KG1 (cell line): ENCODE measurements around the gene CLDN6.

Experiments used
- DNase-seq: peaks from one replicate; lab custom pipeline; 2025; lab: John Stamatoyannopoulos, UW

Gene CLDN6

GRCh38 chr16:2987286-2987685, 30.7 kb downstream of the CLDN6 start:
- DNase-seq = no peak

DNA sequence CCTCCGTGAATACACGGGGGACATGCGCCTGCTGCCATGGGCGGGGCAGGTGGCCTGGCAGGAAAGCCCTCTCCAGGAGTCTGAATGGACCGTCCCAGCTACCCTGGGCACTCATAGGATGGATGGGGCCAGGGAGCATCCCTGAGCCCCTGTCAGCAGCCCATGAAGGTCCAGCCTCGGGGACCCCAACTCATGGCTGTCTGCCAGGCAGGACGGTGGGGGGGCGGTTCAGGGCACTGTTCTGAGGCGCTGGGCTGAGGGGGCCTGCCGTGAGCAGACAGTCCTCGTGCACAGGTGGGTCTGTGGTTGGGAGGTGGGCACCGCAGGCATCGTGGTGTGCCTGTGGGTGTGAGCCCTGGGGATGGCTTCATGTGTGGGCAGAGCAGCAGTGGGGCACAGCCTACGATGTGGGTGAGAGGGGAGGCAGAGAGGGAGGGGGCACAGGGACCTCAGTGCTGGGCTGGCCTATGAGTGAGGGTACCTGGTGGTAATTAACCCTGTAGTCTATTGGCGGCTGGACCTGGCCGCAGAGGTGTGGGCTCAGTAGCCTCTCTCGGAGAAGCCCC, 31.3 kb downstream of the CLDN6 start:
- DNase-seq = no peak

DNA sequence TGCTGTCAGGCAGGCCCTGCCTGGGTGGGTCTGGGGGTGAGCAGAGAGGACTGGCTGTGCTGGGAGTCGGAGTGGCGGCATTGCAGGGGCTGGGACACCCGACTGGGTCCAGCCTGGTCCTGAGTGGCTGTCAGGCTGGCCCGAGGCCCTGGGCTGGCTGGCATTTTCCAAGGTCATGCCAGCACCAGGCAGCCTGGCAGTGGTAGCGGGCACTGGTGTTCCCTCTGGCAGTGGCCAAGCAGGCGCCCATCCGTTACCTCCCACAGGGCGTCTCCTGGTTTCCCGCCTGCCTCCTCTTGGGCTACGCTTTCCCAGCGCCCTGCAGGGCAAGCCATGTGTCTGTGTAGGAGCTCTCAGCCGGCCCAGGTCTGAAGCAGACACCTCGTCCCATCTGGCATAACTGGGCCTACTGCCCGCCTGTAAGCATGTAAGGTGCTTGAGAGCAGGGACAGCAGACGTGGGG, 32.1 kb downstream of the CLDN6 start:
- DNase-seq = no peak

- DNase-seq = no peak
Observed at GRCh38 chr16:2985462-2985861, 32.5 kb downstream of the CLDN6 start.

DNA sequence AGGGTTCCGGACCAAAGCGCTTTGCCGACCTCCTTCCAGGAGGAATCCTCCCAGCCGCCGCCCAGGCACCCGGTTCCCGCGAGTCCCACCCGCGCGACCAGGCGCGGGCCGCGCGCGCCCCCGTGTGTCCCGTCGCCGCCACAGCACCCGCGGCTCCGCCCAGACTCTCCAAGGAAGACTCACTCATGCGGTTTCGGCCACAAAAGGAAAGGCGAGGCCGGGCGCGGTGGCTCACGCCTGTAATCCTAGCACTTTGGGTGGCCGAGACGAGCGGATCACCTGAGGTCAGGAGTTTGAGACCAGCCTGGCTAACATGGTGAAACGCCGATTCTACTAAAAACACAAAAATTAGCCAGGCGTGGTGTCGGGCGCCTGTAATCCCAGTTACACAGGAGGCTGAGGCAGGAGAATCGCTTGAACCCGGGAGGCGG, 34.3 kb downstream of the CLDN6 start:
- peak; percentile 24 for DNase-seq

GRCh38 chr16:2982402-2982801, 35.6 kb downstream of the CLDN6 start:
- no peak for DNase-seq

DNA sequence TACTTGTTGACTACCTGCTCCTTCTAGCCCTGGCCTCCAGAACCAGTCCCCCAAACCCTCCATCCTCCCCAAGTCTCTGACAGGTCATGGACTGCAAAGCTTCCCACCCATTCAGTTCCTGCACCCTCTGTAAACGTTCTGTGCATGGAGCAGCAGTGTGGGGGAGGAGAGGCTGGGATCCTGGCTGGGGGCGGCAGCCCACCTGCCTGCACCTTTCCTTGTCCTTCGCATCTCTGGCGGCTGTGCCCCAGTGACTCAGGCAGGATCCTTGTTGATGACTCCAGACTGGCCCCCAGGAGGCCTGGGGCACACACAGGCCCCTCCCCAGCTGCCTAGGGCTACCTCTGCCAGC, 36.1 kb downstream of the CLDN6 start:
- no peak for DNase-seq

GRCh38 chr16:2981177-2981898, 36.6 kb downstream of the CLDN6 start:
- no peak for DNase-seq

DNA sequence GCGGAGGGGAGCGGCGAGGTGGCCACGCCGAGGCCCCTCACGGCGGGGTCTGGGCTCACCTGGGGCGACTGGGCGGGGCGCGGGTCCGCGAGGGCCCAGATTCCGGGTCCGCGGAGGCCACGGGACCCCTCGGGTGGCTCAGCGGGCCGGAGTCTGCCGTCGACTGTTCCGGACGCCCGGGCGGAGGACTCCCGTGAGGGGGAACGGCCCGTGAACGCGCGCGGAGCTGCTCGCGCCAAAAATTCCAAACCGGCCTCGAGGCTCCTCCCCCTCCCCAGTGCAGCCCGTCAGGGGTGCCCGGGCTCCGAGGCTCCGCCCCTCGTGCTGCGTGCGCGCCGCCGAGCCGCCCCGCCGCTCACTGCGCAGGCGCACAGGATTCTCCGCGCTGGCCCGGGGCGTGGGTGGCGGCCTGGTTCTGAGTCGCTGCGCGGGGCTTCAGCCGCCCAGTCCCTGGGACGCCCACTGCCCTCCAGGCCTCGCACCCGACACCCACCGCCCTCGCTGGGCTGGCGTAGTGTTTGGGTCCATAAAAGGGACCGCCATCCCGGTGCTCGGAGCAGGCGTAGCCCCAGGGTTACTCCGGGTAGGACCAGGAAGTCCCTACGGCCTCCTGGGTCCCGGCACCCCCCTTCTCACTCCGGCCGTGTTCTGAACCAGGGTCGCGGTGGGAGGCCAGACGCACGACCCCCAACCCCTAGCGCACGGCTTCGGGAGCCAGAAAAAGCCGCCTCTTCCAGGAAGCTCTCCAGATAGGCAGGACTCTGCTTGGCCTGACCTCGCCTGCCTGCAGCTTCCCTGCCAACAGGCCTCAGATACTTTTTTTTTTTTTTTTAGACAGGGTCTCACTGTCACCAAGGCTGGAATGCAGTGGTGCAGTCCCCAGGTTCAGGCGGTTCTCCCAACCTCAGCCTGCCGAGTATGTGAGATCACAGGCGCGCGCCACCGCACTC, 37.5 kb downstream of the CLDN6 start, which contains the start of gene PKMYT1:
TSS of gene PKMYT1 (minus strand) at position 220 of the 950 bp plus-strand sequence. CDS start 789 bp downstream, outside the sequence.
- DNase-seq = peak; percentile 86

GRCh38 chr16:2979669-2980226, 38.2 kb downstream of the CLDN6 start:
- DNase-seq = no peak

DNA sequence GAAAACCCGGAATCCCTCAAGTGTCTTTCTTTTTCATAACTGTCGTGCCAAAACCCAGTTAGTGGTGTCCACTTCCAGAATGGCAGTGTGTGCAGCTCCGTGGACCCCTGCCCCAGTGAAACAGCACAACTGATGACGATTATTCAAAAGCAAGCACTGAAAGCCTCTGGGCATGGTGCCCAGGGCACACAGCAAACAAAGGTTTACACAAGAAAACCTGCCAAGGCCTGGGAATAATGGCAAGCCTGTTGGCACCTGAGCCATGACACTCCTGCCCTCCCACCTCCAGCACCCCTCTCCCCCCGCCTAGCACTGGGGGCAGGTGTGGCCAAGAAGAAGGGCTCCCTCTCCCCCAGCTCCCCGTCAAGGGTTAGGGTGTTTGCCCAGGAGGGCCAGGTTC, 40.5 kb downstream of the CLDN6 start:
- no peak for DNase-seq

- no peak for DNase-seq
Observed at GRCh38 chr16:2976673-2977072, 41.3 kb downstream of the CLDN6 start.

- no peak for DNase-seq
Observed at GRCh38 chr16:2976201-2976600, 41.8 kb downstream of the CLDN6 start.

DNA sequence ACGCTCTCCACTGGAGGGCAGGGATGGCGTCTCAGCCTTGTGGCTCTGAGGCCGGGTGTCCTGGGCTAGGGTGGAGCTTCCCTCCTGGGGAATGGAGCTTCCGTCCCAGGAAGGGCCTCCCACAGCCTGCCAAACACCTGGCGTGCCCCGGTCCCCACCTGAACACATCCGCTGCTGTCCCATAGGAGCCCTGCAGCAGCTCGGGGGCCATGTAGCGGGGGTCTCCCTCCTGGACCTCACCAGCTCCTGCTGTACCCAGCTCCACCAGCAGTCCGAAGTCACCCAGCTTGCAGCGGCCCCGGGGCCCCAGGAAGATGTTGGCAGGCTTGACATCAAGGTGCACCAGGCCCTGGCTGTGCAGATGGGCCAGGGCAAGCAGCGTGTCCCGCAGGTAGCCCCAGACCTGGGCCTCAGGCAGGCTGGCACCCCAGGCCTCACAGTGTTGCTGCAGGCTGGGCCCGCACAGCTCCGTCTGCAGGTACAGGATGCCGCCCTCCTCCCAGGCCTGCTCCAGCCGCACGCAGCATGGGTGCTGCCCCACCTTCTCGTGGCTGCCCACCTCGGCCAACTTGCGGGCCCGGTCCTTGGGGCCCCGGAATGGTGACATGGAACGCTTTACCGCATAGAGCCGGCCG, 42.7 kb downstream of the CLDN6 start:
- no peak for DNase-seq

DNA sequence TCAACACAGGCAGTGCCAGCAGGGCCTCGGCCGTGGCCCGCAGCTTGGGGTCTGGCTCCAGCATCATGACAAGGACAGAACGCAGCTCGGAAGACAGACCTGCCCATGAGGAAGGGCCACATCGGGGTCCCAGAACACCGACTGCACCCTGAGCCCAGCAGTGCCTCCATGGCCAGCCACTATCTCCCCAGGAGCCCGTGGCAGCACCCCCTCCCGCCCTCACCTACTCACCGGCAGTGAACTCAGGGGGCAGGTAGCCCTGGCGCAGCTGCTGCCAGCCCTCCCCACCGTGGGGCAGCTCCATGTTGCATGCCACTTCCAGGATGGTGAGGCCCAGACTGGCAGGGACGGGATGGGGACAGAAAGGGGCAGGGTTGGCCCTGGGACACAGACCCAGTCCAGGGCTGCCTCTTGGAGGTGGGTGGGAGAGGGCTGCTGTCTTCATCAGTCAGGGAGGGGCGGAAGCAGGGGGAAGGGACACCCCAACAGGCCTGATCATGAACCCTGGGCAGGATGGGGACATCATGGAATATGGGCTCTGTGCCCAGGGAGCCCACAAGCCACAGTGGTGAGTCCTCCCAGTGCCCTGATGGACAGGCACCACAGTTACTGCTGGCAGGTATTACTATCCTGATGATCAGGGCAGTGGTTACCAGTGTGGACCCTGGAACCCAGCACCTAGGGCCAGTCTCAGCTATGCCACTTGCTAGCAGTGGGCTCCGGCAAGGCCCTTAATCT, 43.5 kb downstream of the CLDN6 start:
- DNase-seq = no peak

- no peak for DNase-seq
Observed at GRCh38 chr16:2973605-2974318, 44.2 kb downstream of the CLDN6 start.

GRCh38 chr16:2973093-2973492, 44.9 kb downstream of the CLDN6 start:
- DNase-seq = no peak

DNA sequence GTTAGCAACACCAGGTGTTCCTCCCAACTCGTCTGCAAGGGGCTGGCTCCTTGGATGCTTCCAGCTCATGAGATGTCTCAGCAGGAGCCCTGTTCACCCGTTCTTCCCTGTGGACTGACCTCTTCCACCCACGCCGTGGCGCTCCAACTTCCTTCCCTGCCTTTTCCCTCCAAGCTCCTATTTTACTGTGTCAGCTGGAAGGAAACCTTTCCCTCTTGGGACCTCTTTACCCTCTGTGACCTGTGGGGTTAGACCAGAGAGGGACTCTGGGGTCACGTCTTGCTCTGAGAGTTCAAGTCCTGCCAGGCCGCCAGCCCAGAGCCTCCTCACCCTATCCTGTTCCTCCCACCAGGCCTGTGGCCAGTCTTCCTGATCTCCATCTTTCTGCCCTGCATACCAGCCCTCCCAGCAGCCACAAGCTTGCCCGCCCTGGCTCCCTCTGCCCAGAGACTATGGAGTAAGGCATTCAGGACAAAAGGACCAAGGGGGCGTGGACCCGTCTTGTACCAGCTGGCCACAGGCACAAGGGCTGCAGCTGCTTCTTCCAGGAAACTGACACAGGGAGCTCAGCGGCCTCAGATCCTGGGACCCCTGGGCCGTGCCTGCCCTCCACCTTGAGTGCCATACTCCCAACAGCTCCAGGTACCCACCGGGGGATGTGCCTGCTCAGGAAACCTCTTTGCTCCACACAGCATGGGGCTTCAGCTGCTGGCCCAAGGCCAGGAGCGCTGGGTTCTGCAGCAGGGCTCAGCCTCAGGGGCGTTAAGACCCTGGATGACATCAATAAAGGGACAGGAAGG, 45.8 kb downstream of the CLDN6 start:
- no peak for DNase-seq

DNA sequence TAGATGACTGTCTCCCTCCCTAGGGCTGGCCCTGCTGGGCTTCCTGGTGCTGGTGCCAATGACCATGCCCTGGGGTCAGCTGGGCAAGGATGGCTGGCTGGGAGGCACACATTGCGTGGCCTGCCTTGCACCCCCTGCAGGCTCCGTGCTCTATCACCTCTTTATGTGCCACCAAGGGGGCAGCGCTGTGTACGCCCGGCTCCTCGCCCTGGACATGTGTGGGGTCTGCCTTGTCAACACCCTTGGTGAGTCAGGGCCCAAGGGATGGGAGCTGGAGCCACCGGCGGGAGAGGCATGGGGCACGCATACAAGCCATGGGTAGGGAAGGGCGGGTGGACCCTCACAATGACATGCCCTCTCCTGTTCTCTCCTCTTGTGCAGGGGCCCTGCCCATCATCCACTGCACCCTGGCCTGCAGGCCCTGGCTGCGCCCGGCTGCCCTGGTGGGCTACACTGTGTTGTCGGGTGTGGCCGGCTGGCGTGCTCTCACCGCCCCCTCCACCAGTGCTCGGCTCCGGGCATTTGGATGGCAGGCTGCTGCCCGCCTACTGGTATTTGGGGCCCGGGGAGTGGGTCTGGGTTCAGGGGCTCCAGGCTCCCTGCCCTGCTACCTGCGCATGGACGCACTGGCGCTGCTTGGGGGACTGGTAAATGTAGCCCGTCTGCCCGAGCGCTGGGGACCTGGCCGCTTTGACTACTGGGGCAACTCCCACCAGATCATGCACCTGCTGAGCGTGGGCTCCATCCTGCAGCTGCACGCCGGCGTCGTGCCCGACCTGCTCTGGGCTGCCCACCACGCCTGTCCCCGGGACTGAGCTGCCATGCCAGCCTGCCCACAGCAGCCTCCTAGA, 46.6 kb downstream of the CLDN6 start:
- no peak for DNase-seq
